HG03139 (cell line): ENCODE data around the gene TMEM72.

ENCODE experiments used
- ATAC-seq: cut with Tn5 transposase; IDR thresholded peaks from one replicate; pipeline ENCODE4 v1.9.1; 2021; ENCODE audit not compliant: unreplicated experiment

TMEM72 gene

GRCh38 chr10:44977287-44978212 lies 66.4 kb downstream of the TMEM72 start:
- ATAC-seq = no peak

- no peak for ATAC-seq
Observed at GRCh38 chr10:44978213-44978569, 67.1 kb downstream of the TMEM72 start.

- ATAC-seq = no peak
Observed at GRCh38 chr10:44978570-44979280, 67.6 kb downstream of the TMEM72 start, which contains the start of gene DEPP1. TSS of gene DEPP1 (minus strand) at chr10:44978809. CDS start at chr10:44978030, 779 bp downstream.

- no peak for ATAC-seq
Observed at GRCh38 chr10:44979281-44980191, 68.4 kb downstream of the TMEM72 start.

GRCh38 chr10:44980309-44981171 lies 69.4 kb downstream of the TMEM72 start:
- ATAC-seq = no peak

- ATAC-seq = no peak
Observed at GRCh38 chr10:44981172-44982113, 70.3 kb downstream of the TMEM72 start.

- no peak for ATAC-seq
Observed at GRCh38 chr10:44982114-44982460, 71.0 kb downstream of the TMEM72 start.

GRCh38 chr10:44982496-44982895 lies 71.4 kb downstream of the TMEM72 start:
- no peak for ATAC-seq

- no peak for ATAC-seq
Observed at GRCh38 chr10:44983066-44983894, 72.1 kb downstream of the TMEM72 start.

GRCh38 chr10:44983895-44984278 lies 72.8 kb downstream of the TMEM72 start:
- no peak for ATAC-seq

- ATAC-seq = no peak
Observed at GRCh38 chr10:44984671-44985101, 73.5 kb downstream of the TMEM72 start.

GRCh38 chr10:44985175-44985681 lies 74.1 kb downstream of the TMEM72 start:
- no peak for ATAC-seq

GRCh38 chr10:44986179-44986578 lies 75.0 kb downstream of the TMEM72 start:
- ATAC-seq = no peak
